Measurements from ENCODE around the gene VIT.

DNA sequence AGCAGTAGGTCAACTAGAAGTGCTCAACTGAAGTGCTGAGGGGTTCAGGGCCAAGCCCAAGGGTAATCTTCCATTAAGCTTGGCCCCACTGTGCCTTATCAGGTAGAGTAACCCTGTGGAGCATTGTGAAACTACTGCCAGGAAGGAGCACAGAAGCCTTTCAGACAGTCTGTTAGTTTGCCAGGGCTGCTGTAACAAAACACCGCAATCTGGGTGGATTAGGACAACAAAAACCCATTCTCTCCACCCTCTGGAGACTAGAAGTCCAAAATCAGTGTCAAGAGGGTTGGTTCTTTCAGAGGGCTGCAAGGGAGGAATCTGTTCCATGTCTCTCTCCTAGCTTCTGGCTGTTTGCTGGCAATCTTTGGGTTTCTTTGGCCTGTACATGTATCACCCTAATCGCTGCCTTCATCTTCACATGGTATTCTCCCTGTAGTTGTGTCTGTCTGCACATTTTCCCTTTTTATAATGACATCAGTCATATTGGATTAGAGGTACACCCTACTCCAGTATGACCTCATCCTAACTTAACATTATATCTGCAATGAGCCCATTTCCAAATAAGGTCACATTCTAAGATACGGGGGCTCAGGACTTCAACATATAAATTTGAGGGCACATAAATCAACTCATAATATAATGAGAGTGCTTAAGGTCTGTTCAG is 21.2 kb downstream of the VIT start:
- TF ChIP-seq POLR2AphosphoS5 (IDR thresholded peaks at IDR 0.05; ENCODE audit: low read depth), result no peak
- TF ChIP-seq, protein P1, sequence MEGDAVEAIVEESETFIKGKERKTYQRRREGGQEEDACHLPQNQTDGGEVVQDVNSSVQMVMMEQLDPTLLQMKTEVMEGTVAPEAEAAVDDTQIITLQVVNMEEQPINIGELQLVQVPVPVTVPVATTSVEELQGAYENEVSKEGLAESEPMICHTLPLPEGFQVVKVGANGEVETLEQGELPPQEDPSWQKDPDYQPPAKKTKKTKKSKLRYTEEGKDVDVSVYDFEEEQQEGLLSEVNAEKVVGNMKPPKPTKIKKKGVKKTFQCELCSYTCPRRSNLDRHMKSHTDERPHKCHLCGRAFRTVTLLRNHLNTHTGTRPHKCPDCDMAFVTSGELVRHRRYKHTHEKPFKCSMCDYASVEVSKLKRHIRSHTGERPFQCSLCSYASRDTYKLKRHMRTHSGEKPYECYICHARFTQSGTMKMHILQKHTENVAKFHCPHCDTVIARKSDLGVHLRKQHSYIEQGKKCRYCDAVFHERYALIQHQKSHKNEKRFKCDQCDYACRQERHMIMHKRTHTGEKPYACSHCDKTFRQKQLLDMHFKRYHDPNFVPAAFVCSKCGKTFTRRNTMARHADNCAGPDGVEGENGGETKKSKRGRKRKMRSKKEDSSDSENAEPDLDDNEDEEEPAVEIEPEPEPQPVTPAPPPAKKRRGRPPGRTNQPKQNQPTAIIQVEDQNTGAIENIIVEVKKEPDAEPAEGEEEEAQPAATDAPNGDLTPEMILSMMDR (conservative IDR thresholded peaks at IDR 0.05; ENCODE audit: low read depth in 2 of 2), result no peak
- TF ChIP-seq EZH2 (IDR thresholded peaks at IDR 0.05; ENCODE audit: low read depth, unreplicated experiment), result no peak

Measured in GM23338 (cell line).